Astrocyte of the cerebellum (primary cell): ENCODE measurements around the gene RCOR3.
"Not testable (repeated sequence)": the region's sequence is repeated elsewhere in the genome, so short reads cannot be mapped to it uniquely, and the experiment has no call there.

Experiments
- DNase-seq: peaks from one replicate; pipeline ENCODE4 v3.0.0-alpha.2; 2011; ENCODE audit warnings: low read depth
- H3K4me3 ChIP-seq: 2 replicates; pipeline ENCODE4 v1.5.1; 2011; ENCODE audit warnings: mild to moderate bottlenecking, low read depth, low read length, moderate library complexity
- CTCF ChIP-seq: IDR thresholded peaks from 2 replicates; pipeline ENCODE4 v1.5.1; 2012; ENCODE audit warnings: low read length, low read depth, moderate library complexity, mild to moderate bottlenecking; ENCODE audit errors: missing control alignments
- in situ Hi-C: cut with HindIII; loops from 2 replicates; pipeline ENCODE4 v1.10.0; 2017; ENCODE audit warnings: low sequenced_read_pairs

The RCOR3 gene

GRCh38 chr1:211258756-211259637 is at the start of gene RCOR3:
RCOR3 (plus strand) TSS chr1:211259366; CDS start chr1:211259561, 195 bp downstream.
- peak; percentile 48 for TF ChIP-seq CTCF
- DNase-seq, result peak; percentile 60
- in situ Hi-C loops, result no loop called here
- peak within 1 kb of the TSS; percentile 89 for H3K4me3 ChIP-seq

GRCh38 chr1:211210052-211210451 is 49.1 kb upstream of the RCOR3 start:
- in situ Hi-C loops, result no loop called here
- H3K4me3 ChIP-seq, result no peak overlapping the region
- no peak for TF ChIP-seq CTCF
- DNase-seq, result no peak

GRCh38 chr1:211210965-211211364 is 48.2 kb upstream of the RCOR3 start:
- no peak for DNase-seq

GRCh38 chr1:211213702-211214101 is 45.5 kb upstream of the RCOR3 start:
- in situ Hi-C loops, result no loop called here
- DNase-seq, result no peak
- H3K4me3 ChIP-seq, result no peak overlapping the region
- no peak for TF ChIP-seq CTCF

More at GRCh38 chr1:211210965-211211364, 48.2 kb upstream of the RCOR3 start:
- H3K4me3 ChIP-seq, result no peak overlapping the region
- no peak for TF ChIP-seq CTCF
- in situ Hi-C loops, result no loop called here

GRCh38 chr1:211215577-211215976 is 43.6 kb upstream of the RCOR3 start:
- TF ChIP-seq CTCF, result no peak
- H3K4me3 ChIP-seq, result no peak overlapping the region
- in situ Hi-C loops, result no loop called here
- DNase-seq, result no peak

GRCh38 chr1:211217392-211217791 is 41.8 kb upstream of the RCOR3 start:
- no peak for DNase-seq
- in situ Hi-C loops, result no loop called here
- no peak for TF ChIP-seq CTCF
- H3K4me3 ChIP-seq, result no peak overlapping the region

- H3K4me3 ChIP-seq, in situ Hi-C loops, DNase-seq: not testable (repeated sequence)
Measured at GRCh38 chr1:211222469-211223234, 36.5 kb upstream of the RCOR3 start.

GRCh38 chr1:211228573-211229364 is 30.4 kb upstream of the RCOR3 start:
- in situ Hi-C loops, result not testable (repeated sequence)

More at GRCh38 chr1:211228573-211229364, 30.4 kb upstream of the RCOR3 start:
- not testable (repeated sequence) for DNase-seq, H3K4me3 ChIP-seq
